Bronchial epithelial cell (primary cell): ENCODE data around the gene SLC22A5. TPM values are rescaled to one million over a fixed set of nuclear protein-coding genes. Genes with fewer than 3 reads are reported as not detected.

Source experiments
- DNase-seq: peaks from one replicate; pipeline ENCODE4 v3.0.0-alpha.2; 2010; ENCODE audit warnings: low read depth
- FAIRE-seq: peaks from 2 replicates; lab custom pipeline; 2011; peaks lifted over from hg19 to GRCh38; lab: Jason Lieb, UNC
- H3K27me3 ChIP-seq: 2 replicates; pipeline ENCODE4 v1.5.1; 2011; ENCODE audit warnings: low read length; ENCODE audit not compliant: control insufficient read depth, insufficient read depth
- H3K36me3 ChIP-seq: 2 replicates; pipeline ENCODE4 v1.5.1; 2011; ENCODE audit warnings: low read length; ENCODE audit not compliant: control insufficient read depth, insufficient read depth
- H3K4me3 ChIP-seq: 2 replicates; pipeline ENCODE4 v1.5.1; 2011; ENCODE audit warnings: mild to moderate bottlenecking, low read depth, low read length, control low read depth
- CTCF ChIP-seq: IDR thresholded peaks from 2 replicates; pipeline ENCODE4 v1.5.1; 2011; ENCODE audit warnings: mild to moderate bottlenecking, moderate library complexity, low read length, control low read depth, inconsistent platforms; ENCODE audit not compliant: insufficient read depth, severe bottlenecking
- total RNA-seq: library from RNA; depleted of rRNA; stranded (reverse); fragments of >200 nt; gene quantifications from 2 replicates; pipeline ENCODE4 v1.2.1, GENCODE V29; 2014

Gene SLC22A5
- total RNA-seq, 1 donor from 2014 or later, result 7.1 TPM

GRCh38 chr5:132439521-132440089 is 70.1 kb downstream of the SLC22A5 start:
- FAIRE-seq (no peak), DNase-seq (peak; percentile 62)
- Histone ChIP-seq H3K4me3 (no peak overlapping the region), H3K27me3 (no peaks in the 10 kb centered on the region), H3K36me3 (no peaks in the 10 kb centered on the region)
- no peak for TF ChIP-seq CTCF

GRCh38 chr5:132444061-132444460 is 74.6 kb downstream of the SLC22A5 start:
- DNase-seq, result no peak
- FAIRE-seq, result no peak
- H3K4me3 ChIP-seq, result no peak overlapping the region
- no peaks in the 10 kb centered on the region for H3K36me3 ChIP-seq
- no peak for TF ChIP-seq CTCF
- H3K27me3 ChIP-seq, result no peaks in the 10 kb centered on the region

Other genes with a start within 250 kb of the SLC22A5 start
- gene P4HA2, start 141.9 kb upstream of the SLC22A5 start, total RNA-seq, result 174 and 190 TPM in 2 replicates
- 12.9 and 18.8 TPM in 2 replicates for gene PDLIM4, start 112.0 kb upstream of the SLC22A5 start, total RNA-seq
- gene SLC22A4, start 75.3 kb upstream of the SLC22A5 start, total RNA-seq, result 0.13 and 0.26 TPM in 2 replicates
- 2.9 and 7.4 TPM in 2 replicates for gene IRF1, start 121.1 kb downstream of the SLC22A5 start, total RNA-seq
- gene IL5, start 173.8 kb downstream of the SLC22A5 start, total RNA-seq, result not detected in 2 replicates
- gene RAD50, start 187.3 kb downstream of the SLC22A5 start, total RNA-seq, result 29.2 and 35.6 TPM in 2 replicates